Measurements from ENCODE around the gene YBX1. TPM values are rescaled to one million over a fixed set of nuclear protein-coding genes. Genes with fewer than 3 reads are reported as not detected.

The YBX1 gene
- total RNA-seq, 1 experiment from 2014 or later, result 1,098 TPM

DNA sequence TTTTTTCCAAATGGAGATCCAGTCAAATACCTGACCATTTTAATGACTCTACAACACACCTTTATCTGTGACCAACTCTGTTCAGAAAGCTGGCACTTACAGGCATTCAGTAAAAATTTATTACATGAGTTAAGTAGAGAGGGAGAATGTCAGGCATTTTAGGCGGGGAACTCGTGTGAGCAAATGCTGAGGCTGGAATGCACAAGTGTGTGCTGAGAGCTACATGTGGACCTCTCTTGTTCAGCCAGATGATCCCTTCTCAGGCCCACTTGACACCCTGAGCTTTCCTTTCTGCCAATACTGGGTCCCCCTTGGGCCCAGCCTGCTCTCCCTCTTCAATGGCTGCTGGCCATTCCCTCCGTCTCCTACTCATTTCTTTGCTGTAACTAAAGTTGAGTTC is 12.3 kb upstream of the YBX1 start (continued):
- TF ChIP-seq, protein P1, sequence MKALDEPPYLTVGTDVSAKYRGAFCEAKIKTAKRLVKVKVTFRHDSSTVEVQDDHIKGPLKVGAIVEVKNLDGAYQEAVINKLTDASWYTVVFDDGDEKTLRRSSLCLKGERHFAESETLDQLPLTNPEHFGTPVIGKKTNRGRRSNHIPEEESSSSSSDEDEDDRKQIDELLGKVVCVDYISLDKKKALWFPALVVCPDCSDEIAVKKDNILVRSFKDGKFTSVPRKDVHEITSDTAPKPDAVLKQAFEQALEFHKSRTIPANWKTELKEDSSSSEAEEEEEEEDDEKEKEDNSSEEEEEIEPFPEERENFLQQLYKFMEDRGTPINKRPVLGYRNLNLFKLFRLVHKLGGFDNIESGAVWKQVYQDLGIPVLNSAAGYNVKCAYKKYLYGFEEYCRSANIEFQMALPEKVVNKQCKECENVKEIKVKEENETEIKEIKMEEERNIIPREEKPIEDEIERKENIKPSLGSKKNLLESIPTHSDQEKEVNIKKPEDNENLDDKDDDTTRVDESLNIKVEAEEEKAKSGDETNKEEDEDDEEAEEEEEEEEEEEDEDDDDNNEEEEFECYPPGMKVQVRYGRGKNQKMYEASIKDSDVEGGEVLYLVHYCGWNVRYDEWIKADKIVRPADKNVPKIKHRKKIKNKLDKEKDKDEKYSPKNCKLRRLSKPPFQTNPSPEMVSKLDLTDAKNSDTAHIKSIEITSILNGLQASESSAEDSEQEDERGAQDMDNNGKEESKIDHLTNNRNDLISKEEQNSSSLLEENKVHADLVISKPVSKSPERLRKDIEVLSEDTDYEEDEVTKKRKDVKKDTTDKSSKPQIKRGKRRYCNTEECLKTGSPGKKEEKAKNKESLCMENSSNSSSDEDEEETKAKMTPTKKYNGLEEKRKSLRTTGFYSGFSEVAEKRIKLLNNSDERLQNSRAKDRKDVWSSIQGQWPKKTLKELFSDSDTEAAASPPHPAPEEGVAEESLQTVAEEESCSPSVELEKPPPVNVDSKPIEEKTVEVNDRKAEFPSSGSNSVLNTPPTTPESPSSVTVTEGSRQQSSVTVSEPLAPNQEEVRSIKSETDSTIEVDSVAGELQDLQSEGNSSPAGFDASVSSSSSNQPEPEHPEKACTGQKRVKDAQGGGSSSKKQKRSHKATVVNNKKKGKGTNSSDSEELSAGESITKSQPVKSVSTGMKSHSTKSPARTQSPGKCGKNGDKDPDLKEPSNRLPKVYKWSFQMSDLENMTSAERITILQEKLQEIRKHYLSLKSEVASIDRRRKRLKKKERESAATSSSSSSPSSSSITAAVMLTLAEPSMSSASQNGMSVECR (CRISPR knock-in tag; IDR thresholded peaks at IDR 0.05; ENCODE audit: borderline replicate concordance), result no peak
- TF ChIP-seq GTF2I (CRISPR knock-in tag; conservative IDR thresholded peaks at IDR 0.05) (no peak), CREM (CRISPR knock-in tag; IDR thresholded peaks at IDR 0.05) (no peak), SMAD3 (CRISPR knock-in tag; IDR thresholded peaks at IDR 0.05; ENCODE audit: borderline replicate concordance) (no peak)

- Mint-ChIP-seq H3K4me3 (no peak overlapping the region), H3K27me3 (ENCODE audit: low read depth) (no peaks in the 10 kb centered on the region), H3K27ac (no peak overlapping the region), H3K9me3 (no peaks in the 10 kb centered on the region), H3K4me1 (no peaks in the 10 kb centered on the region), H3K36me3 (peaks cover 60% of the 10 kb centered on the region)
- ATAC-seq (no peak), DNase-seq (ENCODE audit: low spot score) (no peak)
- TF ChIP-seq, protein P2, sequence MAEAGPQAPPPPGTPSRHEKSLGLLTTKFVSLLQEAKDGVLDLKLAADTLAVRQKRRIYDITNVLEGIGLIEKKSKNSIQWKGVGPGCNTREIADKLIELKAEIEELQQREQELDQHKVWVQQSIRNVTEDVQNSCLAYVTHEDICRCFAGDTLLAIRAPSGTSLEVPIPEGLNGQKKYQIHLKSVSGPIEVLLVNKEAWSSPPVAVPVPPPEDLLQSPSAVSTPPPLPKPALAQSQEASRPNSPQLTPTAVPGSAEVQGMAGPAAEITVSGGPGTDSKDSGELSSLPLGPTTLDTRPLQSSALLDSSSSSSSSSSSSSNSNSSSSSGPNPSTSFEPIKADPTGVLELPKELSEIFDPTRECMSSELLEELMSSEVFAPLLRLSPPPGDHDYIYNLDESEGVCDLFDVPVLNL (CRISPR knock-in tag; IDR thresholded peaks at IDR 0.05; ENCODE audit: borderline replicate concordance, low read depth), result no peak
- TF ChIP-seq CDX4 (CRISPR knock-in tag; IDR thresholded peaks at IDR 0.05; ENCODE audit: borderline replicate concordance) (no peak), ZNF423 (CRISPR knock-in tag; IDR thresholded peaks at IDR 0.05) (no peak), ERG (CRISPR knock-in tag; IDR thresholded peaks at IDR 0.05) (no peak), FOXP4 (CRISPR knock-in tag; IDR thresholded peaks at IDR 0.05) (no peak), RORB (CRISPR knock-in tag; IDR thresholded peaks at IDR 0.05) (no peak), NFE2L1 (CRISPR knock-in tag; IDR thresholded peaks at IDR 0.05) (no peak), JAZF1 (CRISPR knock-in tag; IDR thresholded peaks at IDR 0.05) (no peak), ZNF396 (CRISPR knock-in tag; IDR thresholded peaks at IDR 0.05; ENCODE audit: borderline replicate concordance) (no peak), ZMAT4 (CRISPR knock-in tag; IDR thresholded peaks at IDR 0.05) (no peak), SP1 (CRISPR knock-in tag; conservative IDR thresholded peaks at IDR 0.05) (no peak)
- TF ChIP-seq, protein P3, sequence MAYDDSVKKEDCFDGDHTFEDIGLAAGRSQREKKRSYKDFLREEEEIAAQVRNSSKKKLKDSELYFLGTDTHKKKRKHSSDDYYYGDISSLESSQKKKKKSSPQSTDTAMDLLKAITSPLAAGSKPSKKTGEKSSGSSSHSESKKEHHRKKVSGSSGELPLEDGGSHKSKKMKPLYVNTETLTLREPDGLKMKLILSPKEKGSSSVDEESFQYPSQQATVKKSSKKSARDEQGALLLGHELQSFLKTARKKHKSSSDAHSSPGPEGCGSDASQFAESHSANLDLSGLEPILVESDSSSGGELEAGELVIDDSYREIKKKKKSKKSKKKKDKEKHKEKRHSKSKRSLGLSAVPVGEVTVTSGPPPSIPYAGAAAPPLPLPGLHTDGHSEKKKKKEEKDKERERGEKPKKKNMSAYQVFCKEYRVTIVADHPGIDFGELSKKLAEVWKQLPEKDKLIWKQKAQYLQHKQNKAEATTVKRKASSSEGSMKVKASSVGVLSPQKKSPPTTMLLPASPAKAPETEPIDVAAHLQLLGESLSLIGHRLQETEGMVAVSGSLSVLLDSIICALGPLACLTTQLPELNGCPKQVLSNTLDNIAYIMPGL (CRISPR knock-in tag; IDR thresholded peaks at IDR 0.05), result no peak
- TF ChIP-seq, protein P1 (CRISPR knock-in tag; IDR thresholded peaks at IDR 0.05; ENCODE audit: borderline replicate concordance), result no peak
- ChIA-PET POLR2A (interaction anchor here (0.7 to 1.3 kb wide), 2 partner anchors 10 to 12 kb away, joined by 3 read pairs; partner anchors contain the start of gene YBX1), CTCF (no interaction called here)
These were observed 11.8 kb upstream of the YBX1 start for GRCh38 chr1:42670425-42670824.
